Kidney capillary endothelial cell (primary cell): Measurements from ENCODE around the gene CCDC68.

Experiments used
- DNase-seq: peaks from one replicate; pipeline ENCODE4 v3.0.0-alpha.2; 2018; ENCODE audit warnings: low spot score

The CCDC68 gene, protein sequence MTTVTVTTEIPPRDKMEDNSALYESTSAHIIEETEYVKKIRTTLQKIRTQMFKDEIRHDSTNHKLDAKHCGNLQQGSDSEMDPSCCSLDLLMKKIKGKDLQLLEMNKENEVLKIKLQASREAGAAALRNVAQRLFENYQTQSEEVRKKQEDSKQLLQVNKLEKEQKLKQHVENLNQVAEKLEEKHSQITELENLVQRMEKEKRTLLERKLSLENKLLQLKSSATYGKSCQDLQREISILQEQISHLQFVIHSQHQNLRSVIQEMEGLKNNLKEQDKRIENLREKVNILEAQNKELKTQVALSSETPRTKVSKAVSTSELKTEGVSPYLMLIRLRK

GRCh38 chr18:54958704-54959625, at the start of gene CCDC68:
Gene CCDC68 (minus strand): TSS chr18:54959461. CDS start chr18:54942791, 16,670 bp downstream.
- DNase-seq: peak; percentile 31

- DNase-seq: no peak
Measured at GRCh38 chr18:55007602-55008001, 48.3 kb upstream of the CCDC68 start.

DNA sequence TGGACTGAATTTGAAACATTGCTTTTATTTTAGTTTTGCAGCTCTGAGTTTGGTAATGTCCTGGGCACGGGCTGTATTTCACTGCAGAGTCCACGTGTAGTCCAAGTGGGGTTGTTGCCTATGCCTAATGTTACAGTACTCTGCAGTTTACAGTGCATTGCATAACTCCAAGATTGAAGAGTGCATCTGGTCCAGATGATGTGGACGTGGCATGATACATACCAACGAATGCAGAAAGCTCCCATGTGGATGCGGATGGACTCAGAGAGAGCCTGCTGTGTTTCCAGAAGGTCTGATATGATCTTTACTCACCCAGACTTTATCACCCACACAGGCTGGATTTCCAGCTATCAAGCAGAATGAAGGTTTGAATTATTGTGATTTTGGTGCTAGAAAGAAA, 44.4 kb upstream of the CCDC68 start:
- DNase-seq: no peak

GRCh38 chr18:55002261-55002660, 43.0 kb upstream of the CCDC68 start:
- no peak for DNase-seq

DNA sequence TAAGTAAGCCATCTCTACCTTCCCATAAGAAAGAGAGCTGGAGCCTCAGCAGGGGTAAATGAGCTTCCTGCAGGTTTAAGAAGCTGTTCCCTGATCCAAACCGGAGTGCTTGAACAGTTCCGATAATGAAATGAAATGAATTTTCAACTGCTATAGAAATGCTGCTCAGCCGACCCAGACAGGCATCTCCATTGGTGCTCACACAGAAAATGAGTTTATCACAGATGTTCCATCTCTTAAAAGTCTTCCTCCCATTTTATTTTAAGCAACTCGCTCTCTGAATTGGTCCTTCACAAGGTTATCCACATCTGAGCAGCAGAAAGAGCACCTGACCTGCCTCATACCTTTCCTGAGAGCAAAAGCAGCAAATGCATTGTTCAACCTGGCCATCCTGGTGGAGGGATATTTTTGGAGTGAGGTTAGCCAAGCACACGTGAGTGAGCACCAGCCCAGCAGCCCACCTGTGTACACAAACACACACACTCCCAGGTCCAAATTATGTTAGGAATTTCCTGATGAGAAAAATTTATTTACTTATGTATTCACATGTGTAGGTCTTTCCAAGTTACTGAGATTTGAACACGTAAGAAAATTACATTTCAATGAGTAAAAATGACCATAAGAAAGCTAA, 42.2 kb upstream of the CCDC68 start:
- no peak for DNase-seq

DNA sequence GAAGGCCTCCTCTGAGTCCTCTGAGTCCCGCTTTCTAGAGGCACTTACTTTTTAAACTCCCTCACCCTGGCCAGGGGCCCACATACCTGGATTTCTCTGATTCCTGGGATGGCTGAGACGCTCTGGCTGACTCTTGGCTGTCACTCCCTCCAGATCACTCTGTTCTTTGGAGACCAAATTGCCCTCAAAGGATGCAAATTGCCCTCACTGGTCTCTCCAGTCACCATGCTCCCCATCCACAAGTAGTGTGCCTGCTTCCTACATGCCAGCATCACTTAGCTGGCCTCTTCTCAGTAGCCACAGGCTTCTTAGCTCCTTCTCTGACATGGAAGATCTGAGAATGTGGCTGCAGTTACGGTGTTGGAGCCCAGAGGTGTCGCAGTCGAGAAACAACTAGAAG, 41.3 kb upstream of the CCDC68 start:
- DNase-seq: no peak

DNA sequence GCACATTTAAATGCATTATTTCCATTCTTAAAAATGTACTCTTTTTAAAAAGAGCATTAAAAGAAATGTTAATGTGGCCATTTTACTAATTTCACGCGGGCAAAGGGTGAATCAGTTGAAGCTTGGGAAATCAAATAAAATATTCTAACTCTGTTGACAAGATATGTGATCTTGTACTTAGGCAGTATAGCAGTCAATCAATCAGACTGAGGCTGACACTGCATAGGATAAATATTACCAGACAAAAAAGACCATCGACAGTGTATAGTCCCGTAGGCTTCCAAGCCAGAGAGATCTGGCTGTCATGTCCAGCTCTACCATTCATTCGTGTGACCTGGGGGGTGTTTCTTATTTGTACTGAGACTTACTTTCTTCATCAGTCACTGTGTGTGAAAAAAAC, 39.8 kb upstream of the CCDC68 start:
- no peak for DNase-seq

GRCh38 chr18:54995421-54996143, 36.3 kb upstream of the CCDC68 start:
- DNase-seq: no peak

- no peak for DNase-seq
Measured at GRCh38 chr18:54991981-54992380, 32.7 kb upstream of the CCDC68 start.

DNA sequence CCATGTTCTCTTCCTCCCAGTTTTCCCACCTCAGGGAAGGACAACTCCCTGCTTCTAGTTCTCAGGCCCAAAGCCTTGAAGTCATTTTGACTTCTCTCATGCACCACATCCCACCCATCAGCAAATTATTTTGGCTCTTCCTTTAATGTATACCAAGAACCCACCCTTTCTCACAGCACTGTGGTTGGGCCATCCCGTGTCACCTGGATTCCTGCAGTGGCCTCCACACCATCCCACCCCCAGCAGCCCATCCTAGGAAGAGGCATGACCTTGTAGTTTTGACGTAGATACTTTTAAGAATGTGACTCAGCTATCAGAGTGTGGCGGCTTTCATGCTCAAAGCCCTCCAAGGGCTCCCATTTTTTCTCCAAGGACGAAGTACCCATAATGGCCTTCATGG, 25.6 kb upstream of the CCDC68 start:
- no peak for DNase-seq

- DNase-seq: no peak
Measured at GRCh38 chr18:54983791-54984190, 24.5 kb upstream of the CCDC68 start.

- DNase-seq: peak; percentile 69
Measured at GRCh38 chr18:54983041-54983686, 23.9 kb upstream of the CCDC68 start.

- DNase-seq: no peak
Measured at GRCh38 chr18:54981076-54981475, 21.8 kb upstream of the CCDC68 start.

- no peak for DNase-seq
Measured at GRCh38 chr18:54975598-54975997, 16.3 kb upstream of the CCDC68 start.

GRCh38 chr18:54973046-54973445, 13.8 kb upstream of the CCDC68 start:
- DNase-seq: no peak

DNA sequence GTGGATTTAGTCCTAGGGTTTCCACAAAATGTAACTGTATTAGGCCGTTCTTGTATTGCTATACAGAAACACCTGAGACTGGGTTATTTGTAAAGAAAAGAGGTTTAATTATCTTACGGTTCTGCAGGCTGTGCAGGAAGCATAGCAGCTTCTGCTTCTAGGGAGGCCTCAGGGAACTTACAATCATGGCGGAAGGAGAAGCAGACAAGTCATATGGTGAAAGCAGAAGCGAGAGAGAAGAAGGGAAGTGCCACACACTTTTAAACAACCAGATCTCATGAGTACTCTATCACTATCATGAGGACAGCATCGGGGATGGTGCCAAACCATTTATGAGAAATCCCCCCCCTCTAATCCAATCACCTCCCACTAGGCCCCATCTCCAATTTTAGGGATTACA, 9.5 kb upstream of the CCDC68 start:
- DNase-seq: no peak

- peak; percentile 16 for DNase-seq
Measured at GRCh38 chr18:54968237-54968636, 9.0 kb upstream of the CCDC68 start.

- no peak for DNase-seq
Measured at GRCh38 chr18:54967786-54968185, 8.5 kb upstream of the CCDC68 start.

- no peak for DNase-seq
Measured at GRCh38 chr18:54964741-54965140, 5.5 kb upstream of the CCDC68 start.

DNA sequence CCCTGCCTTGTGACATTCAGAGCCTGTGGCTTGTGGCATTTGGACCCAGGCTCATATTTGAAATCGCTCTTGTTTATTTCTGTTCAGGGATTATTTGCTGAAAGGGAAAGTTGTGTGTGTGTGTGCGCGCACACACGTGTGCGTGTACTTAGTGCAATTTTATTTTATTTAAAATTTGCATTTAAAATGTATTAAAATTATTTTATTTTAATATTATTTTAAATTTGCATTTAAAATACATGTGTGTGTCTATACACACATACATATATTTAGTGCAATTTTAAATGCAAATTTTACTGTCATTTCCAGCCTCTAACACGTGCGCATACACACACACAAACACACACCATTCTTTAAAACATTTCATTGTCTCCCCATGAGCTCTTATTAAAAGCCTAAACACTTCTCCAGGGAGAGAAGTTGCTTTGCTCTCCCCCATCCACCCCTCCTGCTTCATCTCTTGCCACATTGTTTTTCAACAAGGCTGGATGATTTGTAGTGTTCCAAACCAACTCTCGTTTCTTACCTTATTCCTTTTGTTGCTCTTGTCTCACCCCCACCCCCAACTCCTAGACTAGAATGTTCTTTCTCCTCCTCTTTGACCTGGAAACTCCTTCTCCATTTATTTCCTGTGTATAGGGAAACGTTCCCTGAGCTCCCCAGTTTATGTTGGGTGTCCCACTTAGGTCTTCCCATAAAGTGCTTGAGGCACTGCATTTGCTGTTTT, 3.8 kb upstream of the CCDC68 start:
- no peak for DNase-seq

DNA sequence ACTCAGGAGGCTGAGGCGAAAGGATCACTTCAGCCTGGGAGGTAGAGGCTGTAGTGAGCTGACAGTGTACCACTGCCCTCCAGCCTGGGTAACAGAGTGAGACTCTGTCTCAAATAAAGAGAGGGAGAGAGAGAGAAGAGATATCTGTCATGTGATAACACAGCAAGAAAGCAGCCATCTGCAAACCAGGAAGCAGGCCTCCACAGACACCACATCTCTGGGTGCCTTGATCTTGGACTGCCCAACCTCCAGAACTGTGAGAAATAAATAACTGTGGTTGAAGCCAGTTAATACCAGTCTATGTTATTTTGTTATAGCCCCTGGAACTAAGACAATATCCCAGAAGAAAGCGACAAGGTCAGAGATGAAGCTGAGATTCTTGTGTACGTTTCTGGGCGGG, 2.6 kb upstream of the CCDC68 start:
- DNase-seq: no peak
